AG04450 (cell line): ENCODE measurements around the gene SMARCD1. TPM values are rescaled to one million over a fixed set of nuclear protein-coding genes. Genes with fewer than 3 reads are reported as not detected.
A peak's percentile ranks its signal among the peaks of the same experiment; 100 is the strongest.
"Not testable (repeated sequence)": the region's sequence is repeated elsewhere in the genome, so short reads cannot be mapped to it uniquely, and the experiment has no call there.

Source experiments
- CTCF ChIA-PET: fragments of 300-600, 350-600 bp; formaldehyde crosslinking; extraction: SDS; loops from one replicate; lab custom pipeline; 2022; ENCODE audit warnings: antibody characterized with exemption, inconsistent platforms; lab: Charles Lee
- POLR2A ChIA-PET: fragments of 350-600 bp; formaldehyde crosslinking; extraction: SDS; loops from one replicate; lab custom pipeline; 2021; ENCODE audit warnings: antibody characterized with exemption, inconsistent platforms; lab: Yijun Ruan, JAX
- DNase-seq: peaks from one replicate; pipeline ENCODE4 v3.0.0-alpha.2; 2011; ENCODE audit warnings: low read depth, low spot score
- H3K27ac ChIP-seq: one replicate; pipeline ENCODE4 v1.5.1; 2012; ENCODE audit warnings: low read depth, low read length, control low read depth
- H3K27me3 ChIP-seq: one replicate; pipeline ENCODE4 v1.6.0; 2012; ENCODE audit warnings: low read length; ENCODE audit not compliant: control insufficient read depth, insufficient read depth
- H3K4me3 ChIP-seq: 2 replicates; pipeline ENCODE4 v1.5.1; 2011; ENCODE audit warnings: mild to moderate bottlenecking, low read depth, low read length, control low read depth
- H3K9me3 ChIP-seq: 2 replicates; pipeline ENCODE4 v1.5.1; 2012; ENCODE audit warnings: low read length; ENCODE audit not compliant: control insufficient read depth, insufficient read depth
- CTCF ChIP-seq: IDR thresholded peaks from 2 replicates; pipeline ENCODE4 v1.5.1; 2011; ENCODE audit warnings: low read depth, low read length, control low read depth, inconsistent platforms
- polyA plus RNA-seq: library from polyadenylated mRNA; depleted of rRNA; stranded (reverse); fragments of >200 nt; gene quantifications from 2 replicates; pipeline ENCODE4 v1.2.3, GENCODE V29; 2011

SMARCD1 gene
- polyA plus RNA-seq, 1 experiment, result 57.2 TPM

- Histone ChIP-seq H3K27me3 (no peaks in the 10 kb centered on the region), H3K27ac (no peak overlapping the region), H3K9me3 (no peaks in the 10 kb centered on the region), H3K4me3 (no peak overlapping the region)
- TF ChIP-seq CTCF, result no peak
- ChIA-PET POLR2A (no interaction called here), CTCF (interaction anchor here (0.5 to 3.2 kb wide), 5 partner anchors 13 to 556 kb away, joined by 3 to 24 read pairs (median 5); no protein-coding TSS in a partner anchor)
- no peak for DNase-seq
Measured at GRCh38 chr12:50083301-50083700, 1.8 kb upstream of the SMARCD1 start.

GRCh38 chr12:50084409-50084774 is 750 bp upstream of the SMARCD1 start:
- DNase-seq, H3K27me3 ChIP-seq, H3K9me3 ChIP-seq: not testable (repeated sequence)
- Histone ChIP-seq H3K27ac (peak overlapping the region; percentile 87), H3K4me3 (peak overlapping the region; percentile 82)
- ChIA-PET CTCF (interaction anchor here (0.6 to 3.2 kb wide), 20 partner anchors 10 to 244 kb away, joined by 3 to 32 read pairs (median 4); partner anchors contain the start of gene COX14), POLR2A (interaction anchor here (0.5 to 2.0 kb wide), 18 partner anchors 8 to 902 kb away, joined by 3 to 18 read pairs (median 4); partner anchors contain the start of genes CERS5 and COX14)

- DNase-seq, result no peak
- H3K27me3 ChIP-seq, result no peaks in the 10 kb centered on the region
- no peak overlapping the region for H3K27ac ChIP-seq
- no peak for TF ChIP-seq CTCF
- no peaks in the 10 kb centered on the region for H3K9me3 ChIP-seq
- POLR2A ChIA-PET, result interaction anchor here (0.5 to 2.0 kb wide), 6 partner anchors 11 to 228 kb away, joined by 3 to 18 read pairs (median 4); partner anchors contain the start of genes CERS5 and COX14
- peak overlapping the region; percentile 82 for H3K4me3 ChIP-seq
- CTCF ChIA-PET, result interaction anchor here (0.6 to 3.2 kb wide), 10 partner anchors 15 to 454 kb away, joined by 3 to 32 read pairs (median 4); partner anchors contain the start of gene COX14
Measured at GRCh38 chr12:50085615-50086072, 502 bp downstream of the SMARCD1 start.

GRCh38 chr12:50086148-50086547 is 1.0 kb downstream of the SMARCD1 start:
- CTCF ChIA-PET, result interaction anchor here (0.8 to 2.5 kb wide), 2 partner anchors 16 to 25 kb away, joined by 3 to 32 read pairs; partner anchors contain the start of gene COX14

GRCh38 chr12:50087151-50087550 is 2.0 kb downstream of the SMARCD1 start:
- no peaks in the 10 kb centered on the region for H3K9me3 ChIP-seq
- DNase-seq, result no peak
- H3K27ac ChIP-seq, result peak overlapping the region; percentile 68
- TF ChIP-seq CTCF, result no peak
- CTCF ChIA-PET, result interaction anchor here (1.0 to 2.1 kb wide), 8 partner anchors 12 to 228 kb away, joined by 3 to 11 read pairs (median 4); partner anchors contain the start of genes COX14 and GPD1
- POLR2A ChIA-PET, result no interaction called here
- no peak overlapping the region for H3K4me3 ChIP-seq
- H3K27me3 ChIP-seq, result no peaks in the 10 kb centered on the region

More at GRCh38 chr12:50086148-50086547, 1.0 kb downstream of the SMARCD1 start:
- no peak for TF ChIP-seq CTCF
- POLR2A ChIA-PET, result interaction anchor here (0.5 to 2.0 kb wide), 4 partner anchors 26 to 228 kb away, joined by 3 to 18 read pairs (median 6); partner anchors contain the start of genes CERS5 and COX14
- Histone ChIP-seq H3K27me3 (no peaks in the 10 kb centered on the region), H3K9me3 (no peaks in the 10 kb centered on the region), H3K27ac (no peak overlapping the region), H3K4me3 (peak overlapping the region; percentile 82)
- DNase-seq, result no peak
